ENCODE measurements around the gene CLDN5.

DNA sequence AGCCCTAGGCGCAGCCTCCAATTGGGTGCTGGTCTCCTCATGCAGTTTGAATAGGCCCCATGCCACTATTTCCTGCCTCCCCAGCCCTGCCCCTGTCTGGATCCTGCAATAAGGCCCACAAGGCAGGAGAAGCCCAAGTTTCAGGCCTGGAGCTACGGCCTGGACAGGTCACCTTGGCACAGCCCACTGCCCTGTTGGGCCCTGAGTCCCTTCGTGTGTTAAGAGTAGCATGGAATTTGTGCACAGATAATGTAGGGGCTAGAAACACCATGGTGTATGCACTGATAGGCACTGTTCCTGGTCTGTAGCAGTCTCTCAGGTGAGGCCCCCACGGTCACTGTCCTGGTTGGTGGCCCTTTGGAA is 24.3 kb downstream of the CLDN5 start:
- TF ChIP-seq, protein P1, sequence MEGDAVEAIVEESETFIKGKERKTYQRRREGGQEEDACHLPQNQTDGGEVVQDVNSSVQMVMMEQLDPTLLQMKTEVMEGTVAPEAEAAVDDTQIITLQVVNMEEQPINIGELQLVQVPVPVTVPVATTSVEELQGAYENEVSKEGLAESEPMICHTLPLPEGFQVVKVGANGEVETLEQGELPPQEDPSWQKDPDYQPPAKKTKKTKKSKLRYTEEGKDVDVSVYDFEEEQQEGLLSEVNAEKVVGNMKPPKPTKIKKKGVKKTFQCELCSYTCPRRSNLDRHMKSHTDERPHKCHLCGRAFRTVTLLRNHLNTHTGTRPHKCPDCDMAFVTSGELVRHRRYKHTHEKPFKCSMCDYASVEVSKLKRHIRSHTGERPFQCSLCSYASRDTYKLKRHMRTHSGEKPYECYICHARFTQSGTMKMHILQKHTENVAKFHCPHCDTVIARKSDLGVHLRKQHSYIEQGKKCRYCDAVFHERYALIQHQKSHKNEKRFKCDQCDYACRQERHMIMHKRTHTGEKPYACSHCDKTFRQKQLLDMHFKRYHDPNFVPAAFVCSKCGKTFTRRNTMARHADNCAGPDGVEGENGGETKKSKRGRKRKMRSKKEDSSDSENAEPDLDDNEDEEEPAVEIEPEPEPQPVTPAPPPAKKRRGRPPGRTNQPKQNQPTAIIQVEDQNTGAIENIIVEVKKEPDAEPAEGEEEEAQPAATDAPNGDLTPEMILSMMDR (IDR thresholded peaks at IDR 0.05): no peak
- no peak for TF ChIP-seq POLR2A (IDR thresholded peaks at IDR 0.05)
- no peak for TF ChIP-seq EP300 (IDR thresholded peaks at IDR 0.05)
